NCI-H2107 treated with DMSO at 0.1 percent for 48 hours (cell line): ENCODE results near the gene CNTNAP4.

Experiments
- DNase-seq: peaks from one replicate; lab custom pipeline; 2025; ENCODE audit not compliant: unreplicated experiment; lab: John Stamatoyannopoulos, UW

The CNTNAP4 gene

DNA sequence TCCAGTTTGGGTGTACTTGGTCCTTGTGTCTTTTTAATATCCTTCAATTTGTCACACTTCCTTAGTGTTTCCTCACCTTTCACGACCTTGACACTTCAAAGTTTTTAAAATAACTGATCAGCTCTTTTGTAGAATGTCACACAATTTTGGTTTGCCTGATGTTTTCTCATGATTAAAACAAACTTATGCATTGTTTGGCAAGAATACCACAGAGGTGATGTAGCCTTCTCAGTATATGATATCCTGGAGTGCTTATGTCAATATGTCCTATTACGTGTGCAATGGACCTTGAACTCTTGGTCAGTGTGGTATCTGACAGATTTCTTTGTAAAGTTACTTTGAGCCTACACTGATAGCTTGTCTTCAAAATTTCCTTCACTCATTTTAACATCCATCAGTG lies 297.4 kb downstream of the CNTNAP4 start:
- DNase-seq: no peak

DNA sequence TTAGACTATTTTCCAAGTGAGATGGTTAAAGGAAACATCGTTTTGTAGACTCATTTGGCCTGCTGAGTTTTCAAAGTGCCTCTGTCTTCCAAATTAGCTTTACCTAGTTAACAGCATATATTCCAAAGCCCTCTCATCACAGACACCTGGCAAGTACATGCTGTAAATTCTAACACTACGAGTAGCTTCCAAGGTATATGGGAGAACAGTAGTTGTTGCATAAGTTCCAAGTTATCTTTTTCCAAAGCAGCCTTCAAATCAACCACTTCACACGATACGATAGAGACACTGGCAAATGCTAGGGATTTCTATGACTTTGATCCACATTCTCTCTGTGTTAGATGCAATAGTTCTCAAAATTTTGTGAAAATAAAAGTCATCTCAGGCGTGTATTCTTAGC lies 299.3 kb downstream of the CNTNAP4 start:
- no peak for DNase-seq

- peak; percentile 5 for DNase-seq
Measured at GRCh38 chr16:76577003-76577402, 299.8 kb downstream of the CNTNAP4 start.

DNA sequence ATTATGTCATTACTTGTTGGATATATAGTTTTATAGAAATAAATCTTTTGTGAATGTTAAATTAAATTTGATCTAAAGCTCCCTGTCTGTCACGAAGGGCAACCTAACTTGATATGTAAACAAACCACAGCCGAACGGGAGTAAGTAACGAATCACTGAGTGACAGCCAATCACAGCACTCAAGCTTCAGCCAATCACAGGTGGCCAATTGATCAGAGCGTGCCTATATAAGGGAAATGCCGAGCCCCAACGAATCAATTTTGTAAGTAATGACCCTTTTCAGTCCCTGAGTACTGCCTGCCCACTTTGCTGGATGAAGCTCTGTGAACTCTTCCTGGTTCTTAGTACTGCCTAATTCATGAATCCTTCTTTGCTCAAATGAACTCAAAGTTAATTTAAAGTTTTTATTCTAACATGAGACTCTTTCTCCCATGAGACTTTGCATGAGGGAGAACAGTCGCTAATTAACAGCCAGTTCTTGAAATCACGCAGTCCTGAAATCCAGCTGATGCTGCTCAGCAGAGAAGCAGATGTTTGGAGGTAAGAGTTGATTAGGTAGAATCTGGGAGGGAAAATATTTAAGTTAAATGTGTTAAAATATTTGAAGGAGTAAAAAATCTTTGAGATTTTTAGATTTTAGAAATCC lies 302.2 kb downstream of the CNTNAP4 start:
- DNase-seq: no peak

- DNase-seq: peak; percentile 82
Measured at GRCh38 chr16:76583466-76583865, 306.3 kb downstream of the CNTNAP4 start.

GRCh38 chr16:76583945-76584344 lies 306.7 kb downstream of the CNTNAP4 start:
- no peak for DNase-seq

- DNase-seq: no peak
Measured at GRCh38 chr16:76598498-76598897, 321.3 kb downstream of the CNTNAP4 start.

DNA sequence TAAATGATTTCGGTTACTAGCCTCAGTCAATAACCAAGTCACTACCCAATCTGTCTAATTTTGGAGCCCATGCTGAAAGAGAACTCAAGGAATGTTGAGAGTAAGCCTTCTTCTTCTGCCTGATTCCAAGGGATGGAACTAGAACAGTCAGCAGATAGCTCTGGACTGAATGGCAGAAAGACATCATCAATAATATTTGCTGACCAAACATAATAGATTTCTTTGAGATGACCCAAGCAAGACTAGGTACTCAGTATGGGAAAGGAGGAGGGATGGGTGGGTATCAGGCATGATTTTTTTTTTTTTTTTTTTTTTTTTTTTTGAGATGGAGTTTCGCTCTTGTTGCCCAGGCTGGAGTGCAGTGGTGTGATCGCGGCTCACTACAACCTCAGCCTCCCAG lies 330.1 kb downstream of the CNTNAP4 start:
- no peak for DNase-seq
